NCI-H1694 treated with DMSO at 0.1 percent for 48 hours (cell line): Measurements from ENCODE around the gene SDSL.

Experiments used
- DNase-seq: peaks from one replicate; lab custom pipeline; 2025; lab: John Stamatoyannopoulos, UW

SDSL gene

DNA sequence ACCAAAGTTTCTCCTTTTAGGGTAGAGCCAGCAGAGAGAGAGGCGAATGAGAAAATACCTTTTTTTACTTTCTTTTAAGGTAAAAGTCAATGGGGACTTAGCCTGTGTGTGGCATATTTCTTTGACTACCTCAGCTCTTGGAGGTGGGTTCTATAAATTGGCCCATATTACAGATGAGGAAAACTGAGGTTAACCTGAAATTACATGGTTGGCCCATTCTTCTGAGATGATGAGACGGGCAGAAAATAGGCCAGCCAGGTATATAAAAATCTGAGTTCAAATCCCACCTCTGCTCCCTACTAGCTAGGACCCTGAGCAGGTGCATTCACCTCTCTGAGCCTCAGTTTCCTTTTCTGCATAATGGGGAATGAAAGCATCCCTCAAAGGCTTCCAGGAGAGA lies 27.1 kb downstream of the SDSL start:
- DNase-seq = no peak

DNA sequence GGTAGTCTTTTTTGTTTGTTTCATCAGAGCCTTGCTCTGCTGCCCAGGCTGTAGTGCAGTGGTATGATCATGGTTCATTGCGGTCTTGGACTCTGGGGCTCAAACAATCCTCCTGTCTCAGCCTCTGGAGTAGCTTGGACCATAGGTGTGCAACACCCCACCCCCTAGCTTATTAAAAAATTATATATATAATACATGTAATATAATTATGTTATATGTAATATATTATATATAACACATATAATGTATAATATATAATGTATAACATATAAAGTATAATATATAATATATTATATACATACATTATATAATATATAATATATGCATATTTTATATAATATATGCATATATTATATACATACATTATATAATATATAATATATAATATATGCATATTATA lies 27.7 kb downstream of the SDSL start:
- no peak for DNase-seq

DNA sequence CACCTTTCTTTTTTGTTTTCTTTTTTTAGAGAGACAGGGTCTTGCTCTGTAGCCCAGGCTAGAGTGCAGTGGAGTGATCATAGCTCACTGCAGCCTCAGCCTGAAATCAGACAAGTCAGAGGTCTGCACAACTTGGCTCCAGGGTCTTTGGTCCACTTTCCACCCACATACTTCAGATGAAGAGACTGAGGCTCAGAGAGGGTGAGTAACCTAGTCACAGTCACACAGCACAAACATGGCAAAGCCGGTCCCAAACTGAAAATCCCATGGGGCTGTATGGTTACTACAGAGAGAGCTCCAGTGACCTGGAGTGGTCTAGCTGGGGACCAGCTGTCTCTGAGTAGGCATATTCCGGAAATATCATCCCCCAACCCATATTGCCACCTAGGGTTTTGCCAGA lies 30.3 kb downstream of the SDSL start:
- no peak for DNase-seq

DNA sequence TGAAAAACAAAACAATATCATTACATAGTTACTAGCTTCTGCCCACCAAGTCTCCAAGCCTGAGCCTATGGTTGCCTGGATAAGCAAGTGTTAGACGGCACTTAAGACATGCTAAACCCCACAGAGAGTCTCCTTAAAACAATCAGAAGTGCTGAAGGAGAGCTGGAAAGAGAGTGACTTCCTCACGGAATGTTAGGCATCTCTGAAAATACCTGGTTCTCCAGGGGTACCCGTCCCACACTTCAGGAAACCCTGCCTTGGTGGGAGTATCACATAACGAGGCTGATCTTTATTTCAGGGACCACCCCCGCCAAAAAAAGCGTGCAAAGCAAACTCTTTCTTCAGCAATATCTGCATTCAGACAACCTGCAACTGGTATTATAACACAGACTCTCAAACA lies 31.1 kb downstream of the SDSL start:
- no peak for DNase-seq

DNA sequence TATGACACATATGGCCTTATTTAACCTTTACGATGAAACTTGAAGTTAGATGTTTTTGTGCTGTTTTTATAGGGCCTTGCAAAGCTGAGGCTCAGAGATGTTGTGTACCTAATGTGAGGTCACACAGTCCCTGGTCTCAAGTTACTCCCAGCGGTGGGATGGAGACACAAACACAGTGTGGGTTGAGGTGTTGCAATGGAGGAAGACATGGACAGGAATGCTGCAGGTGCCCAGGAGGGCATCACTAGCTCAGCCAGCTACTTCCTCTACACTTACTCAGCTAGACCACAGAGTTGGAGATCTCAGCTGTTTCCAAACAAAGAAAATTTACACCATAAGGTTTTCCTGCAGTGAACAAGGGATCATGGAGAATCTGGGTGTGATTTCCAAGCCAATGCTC lies 34.0 kb downstream of the SDSL start:
- DNase-seq = no peak

DNA sequence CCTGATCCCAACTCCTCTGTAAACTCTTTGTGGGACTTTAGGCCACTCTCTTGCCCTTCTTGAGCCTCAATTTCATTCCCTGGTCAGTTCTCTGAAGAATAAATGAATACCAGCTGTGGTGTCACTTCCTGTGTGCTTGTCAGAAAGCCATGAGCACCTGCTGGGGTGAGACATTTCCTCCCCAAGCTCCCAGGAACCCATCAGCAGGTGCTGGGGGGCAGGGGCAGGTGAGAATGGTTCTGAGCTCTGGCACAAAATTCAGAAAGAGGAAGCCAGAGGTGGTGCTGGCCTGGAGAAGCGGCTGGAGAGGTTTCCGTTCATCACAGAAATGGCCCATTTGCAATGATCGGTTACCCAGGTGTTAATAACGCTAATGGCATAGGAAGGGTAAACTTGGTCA lies 34.6 kb downstream of the SDSL start:
- no peak for DNase-seq

DNA sequence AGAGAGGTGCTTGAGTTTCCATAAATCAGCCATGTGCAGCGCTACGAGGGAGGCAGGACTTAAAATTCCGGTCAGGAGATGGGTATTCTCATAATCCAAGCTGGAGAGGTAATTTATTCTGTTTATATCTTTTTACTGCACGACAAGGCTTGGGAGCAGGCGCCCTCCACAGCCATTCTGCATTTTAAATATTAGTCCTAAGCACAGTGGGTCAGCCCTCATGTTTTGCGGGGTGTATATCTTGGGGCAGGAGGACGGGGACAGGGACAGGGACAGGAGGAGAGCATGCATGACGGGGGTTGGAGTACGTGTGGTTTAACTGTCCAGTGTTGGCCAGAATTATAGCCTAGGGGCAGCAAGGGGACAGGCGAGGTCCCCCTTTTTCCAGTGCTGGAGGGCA lies 35.0 kb downstream of the SDSL start:
- no peak for DNase-seq

DNA sequence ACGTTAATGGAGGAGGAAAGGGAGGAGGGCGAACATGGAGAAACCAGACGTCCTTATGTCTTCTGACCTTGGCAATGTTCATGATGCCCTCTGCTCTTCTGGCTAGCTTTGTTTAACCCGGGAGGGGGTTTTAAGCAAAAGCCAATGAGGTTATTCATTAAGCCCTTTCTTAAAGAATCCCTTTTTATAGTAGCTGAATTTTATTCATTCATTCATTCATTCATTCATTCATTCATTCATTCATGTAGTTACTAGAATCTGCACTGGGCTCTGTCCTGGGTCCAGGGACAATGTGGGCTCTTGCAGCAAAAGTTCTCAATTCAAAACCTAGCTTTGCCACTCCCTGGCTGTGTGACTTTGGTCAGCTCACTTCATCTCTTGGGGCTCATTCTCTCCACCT lies 35.5 kb downstream of the SDSL start:
- DNase-seq = no peak

DNA sequence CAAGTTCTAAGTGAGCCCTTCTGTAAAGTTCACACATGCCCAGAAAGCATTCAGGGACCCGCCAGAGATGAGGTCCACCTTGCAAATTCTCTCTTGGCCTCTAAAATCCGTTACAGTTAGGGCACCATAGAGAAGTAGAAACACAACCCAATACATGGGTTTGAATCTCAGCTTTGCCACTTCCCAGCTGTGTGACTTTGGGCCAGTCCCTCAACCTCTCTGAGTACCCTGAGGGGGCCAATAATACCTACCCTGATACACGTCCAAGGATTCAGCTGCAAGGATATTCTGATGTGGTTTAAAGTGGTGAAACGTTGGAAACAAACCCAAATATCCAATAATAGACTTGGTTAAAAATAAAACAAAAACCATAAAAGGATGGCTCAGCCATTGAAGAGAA lies 37.8 kb downstream of the SDSL start:
- DNase-seq = no peak

DNA sequence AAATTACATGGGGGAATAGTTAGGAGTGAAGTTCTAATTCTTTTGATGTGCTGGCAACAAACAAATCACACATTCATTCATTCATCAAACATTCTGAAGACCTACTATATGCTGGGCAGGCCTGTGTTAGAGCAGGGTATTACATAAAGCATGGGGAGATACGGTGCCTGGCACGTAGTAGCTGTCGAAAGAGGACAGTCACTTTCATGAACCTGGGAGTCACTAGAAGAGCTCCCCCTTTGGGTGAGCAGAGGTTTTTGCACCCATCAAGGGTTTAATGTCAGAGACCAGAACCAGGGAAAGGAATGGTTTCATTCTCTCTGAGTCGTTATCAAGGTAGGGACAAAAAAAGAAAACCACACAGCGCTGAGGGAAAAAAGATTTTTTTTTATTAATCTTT lies 39.5 kb downstream of the SDSL start:
- DNase-seq = peak; percentile 22

DNA sequence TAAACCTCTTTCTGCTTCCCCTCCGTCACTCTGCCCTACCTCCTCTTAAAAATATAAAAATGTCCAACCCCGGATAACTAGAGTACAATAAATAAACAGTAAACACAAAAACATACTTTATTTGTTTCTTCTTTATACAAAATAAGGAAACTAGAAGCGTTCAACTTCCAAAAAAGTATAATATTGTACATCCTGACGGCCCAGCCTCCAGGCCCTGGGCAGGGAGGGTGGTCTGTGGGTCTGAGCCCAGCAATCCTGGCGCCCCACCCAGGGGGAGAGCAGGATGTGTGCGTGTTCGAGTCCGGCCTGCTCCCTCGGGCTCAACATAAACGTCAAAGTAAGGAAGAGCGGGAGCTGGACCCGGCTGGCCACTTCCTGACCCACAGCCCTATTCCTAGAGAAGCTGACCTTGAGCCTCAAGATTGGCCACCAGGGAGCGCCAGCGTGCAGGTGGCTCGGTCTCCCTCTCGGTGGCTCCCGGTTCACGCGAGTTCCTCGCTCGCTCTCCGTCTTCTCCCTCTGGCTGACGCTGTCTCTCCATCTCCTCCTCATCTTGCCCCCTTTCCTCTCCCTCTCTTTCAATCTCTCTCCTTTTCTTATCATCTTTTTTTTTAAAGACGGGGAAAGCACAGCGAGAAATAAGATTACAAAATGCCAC lies 40.1 kb downstream of the SDSL start:
- DNase-seq = peak; percentile 58

DNA sequence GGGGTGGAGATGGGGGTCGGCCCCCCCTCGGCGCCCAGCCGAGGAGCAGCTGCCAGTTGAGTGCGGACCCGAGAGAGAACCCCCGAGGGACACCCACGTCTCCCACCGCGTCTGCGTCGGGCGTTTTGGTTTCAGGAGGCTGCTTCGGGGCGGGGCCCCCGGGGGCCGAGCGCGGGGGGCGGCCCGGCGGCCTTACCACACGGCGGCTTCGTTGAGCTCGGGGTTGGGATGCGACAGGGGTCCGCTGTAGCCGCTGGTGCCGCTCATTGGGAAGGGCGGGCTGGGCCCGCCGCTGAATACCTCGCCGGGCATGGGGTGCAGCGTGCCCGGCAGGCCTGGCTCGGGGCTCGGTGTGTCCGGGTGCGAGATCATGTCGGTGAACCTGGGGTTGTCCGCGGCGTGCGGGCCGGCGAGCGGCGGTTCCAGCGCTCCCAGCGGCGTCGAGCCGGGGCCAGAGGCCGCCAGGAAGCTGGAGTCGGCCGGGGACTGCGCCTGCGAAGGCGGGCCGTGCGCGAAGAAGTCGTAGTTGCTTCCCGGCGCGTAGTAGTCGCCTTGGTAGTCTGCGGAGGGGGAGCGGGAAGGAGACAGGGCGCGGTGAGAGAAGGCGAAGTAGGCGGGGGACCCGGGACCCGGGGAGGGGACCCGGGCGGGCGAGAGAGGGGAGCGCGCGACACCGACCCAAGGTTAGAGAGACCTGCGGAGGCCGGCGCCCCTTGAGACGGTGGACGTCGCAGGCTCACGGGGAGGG lies 41.0 kb downstream of the SDSL start:
- no peak for DNase-seq

DNA sequence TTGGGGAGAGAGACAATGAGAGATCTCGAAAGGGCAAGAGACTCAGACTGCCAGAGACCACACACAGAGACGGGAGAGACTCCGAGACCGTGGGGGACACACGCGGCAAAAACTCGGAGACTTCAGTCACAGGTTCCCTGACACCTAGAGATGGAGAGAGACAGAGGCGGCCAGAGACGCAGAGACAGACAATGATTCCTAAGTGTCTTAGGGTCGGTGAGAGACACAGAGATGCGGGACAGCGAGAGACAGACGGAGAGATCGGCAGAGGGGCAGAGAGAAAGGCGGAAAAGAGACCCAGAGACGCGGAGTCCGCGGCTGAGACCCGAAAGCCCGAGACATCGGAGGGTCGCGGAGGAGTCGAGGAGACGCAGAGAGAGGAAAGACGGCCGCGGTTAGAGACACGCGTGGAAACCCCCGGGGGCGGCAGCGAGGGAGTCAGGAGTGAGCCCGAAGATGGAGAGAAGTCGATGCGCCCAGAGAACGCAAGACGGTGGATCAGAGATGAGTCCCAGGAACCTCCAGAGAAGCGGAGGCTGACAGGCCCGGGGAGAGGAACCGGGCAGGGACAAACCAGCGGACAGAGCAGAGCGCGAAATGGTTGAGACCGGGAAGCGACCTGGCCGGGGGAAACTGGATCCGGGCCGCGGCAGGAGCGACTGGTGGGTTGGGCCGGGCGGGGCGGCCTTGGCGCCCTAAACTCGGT lies 41.7 kb downstream of the SDSL start:
- no peak for DNase-seq

DNA sequence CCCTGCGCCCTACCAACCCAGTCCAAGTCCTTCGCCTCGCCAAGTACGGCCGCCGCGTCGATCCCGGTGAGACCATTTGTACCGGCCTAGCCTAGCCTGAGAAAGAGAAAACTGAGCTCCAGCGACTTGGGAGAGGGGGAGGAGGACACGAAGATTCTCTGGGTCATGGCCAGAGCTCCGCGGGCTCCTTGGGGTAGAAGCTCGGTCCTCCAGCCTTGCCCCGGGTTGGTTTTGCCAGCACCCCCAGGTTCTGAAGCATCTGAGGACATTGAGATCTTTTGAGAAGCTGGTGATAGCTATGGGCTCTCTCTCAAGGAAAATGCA lies 42.2 kb downstream of the SDSL start:
- no peak for DNase-seq

DNA sequence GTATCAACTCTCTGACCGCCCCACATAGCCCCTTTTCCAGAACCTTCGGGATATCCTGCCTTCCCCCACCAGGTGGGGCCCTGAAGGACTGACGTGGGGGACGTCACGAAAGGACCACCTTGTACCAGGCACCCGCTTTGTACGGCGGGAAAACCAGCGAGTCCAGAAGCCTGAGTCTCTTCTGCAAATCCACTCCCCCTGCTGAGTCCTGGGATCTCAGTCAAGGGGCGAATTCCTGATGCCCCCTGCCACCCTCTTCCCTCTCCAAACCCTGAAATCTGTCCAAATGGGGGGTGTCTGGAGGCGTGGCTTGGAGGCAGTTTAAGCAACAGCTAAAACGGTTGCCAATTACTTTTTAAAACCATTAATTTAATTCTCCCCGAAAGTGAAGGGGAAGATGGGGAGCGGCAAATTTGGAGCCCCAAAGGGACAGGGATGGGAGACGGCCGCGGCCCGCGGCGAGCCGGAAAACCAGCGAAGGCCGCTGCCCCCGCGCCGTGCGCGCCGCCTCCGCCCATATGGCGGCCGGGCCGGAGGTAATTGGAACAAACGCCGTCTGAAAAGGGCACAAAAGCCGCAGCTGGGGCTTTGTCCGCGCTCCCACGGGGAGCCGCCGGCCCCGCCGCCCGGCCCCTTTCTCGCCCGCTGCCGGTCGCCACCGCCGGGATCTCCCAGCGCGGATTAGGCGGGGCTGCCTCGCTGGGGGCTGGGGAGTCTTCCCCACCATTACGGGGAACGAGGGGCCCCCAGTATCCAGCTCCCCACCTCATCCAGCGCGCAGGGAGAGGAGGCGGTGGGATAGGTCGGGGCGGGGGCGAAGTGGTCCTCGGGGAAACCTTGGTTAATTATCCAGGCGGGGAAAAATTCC lies 42.9 kb downstream of the SDSL start:
- no peak for DNase-seq

DNA sequence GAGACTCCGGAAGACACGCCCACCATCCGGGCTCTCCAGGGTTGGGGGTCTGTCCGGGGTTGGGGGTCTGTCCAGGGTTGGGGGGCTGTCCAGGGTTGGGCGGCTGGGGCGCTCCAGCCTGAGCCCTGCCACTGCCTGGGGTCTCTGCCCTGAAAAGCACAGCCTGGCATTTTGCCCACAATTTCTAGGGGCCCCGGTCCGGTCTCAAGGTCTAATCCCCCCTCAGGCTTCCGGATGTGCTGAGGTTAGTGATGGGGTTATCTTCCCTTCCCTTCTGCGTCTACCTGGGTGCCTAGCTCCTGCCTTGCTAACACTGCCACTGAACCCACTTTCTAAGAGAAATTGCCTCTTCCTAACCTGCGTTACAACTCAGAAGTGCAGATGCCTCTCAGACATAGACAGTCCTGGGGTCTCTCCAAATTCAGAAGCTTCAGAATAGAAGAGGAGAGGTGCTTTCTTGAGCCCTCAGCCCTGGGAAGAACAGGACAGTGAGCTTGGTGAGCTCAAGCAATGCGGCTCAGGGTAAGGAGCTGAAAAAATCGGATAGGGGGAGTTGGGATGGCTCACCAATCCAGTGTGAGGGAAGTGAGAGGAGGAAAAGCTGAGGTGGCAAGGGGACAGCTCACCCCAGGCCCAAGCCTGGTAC lies 43.8 kb downstream of the SDSL start:
- no peak for DNase-seq

DNA sequence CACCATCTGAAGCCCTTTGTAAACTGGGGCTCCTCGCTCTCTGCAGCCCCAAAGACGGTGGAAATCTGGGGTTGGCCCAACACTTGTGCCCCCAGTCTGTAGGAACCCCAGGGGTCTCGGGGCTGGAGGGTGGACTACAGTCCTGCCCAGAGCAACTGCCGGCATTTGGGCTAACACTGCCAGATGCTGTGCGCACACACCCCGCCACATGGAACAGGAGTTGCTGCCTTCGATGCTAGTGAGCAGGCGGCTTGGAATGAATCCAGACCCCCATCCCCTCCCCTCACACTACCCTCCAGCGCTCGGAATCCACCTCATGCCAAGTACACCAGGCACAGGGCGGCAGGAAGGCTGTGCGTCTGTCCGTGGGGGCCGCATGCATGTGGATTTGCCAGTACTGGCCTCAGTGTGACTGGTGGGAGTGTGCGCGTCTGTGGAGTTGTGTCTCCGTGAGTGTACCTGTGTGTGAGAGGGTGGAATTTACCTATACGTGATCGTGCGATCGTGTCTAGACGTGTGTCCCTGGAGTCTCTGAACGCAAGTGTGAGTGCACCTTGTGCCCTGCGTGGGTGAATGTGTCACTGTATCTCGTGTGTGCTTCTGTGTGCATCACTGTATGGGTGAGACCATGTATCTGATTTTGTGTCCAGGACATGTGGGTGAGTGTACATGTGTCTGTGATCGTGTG lies 44.4 kb downstream of the SDSL start:
- DNase-seq = peak; percentile 77

DNA sequence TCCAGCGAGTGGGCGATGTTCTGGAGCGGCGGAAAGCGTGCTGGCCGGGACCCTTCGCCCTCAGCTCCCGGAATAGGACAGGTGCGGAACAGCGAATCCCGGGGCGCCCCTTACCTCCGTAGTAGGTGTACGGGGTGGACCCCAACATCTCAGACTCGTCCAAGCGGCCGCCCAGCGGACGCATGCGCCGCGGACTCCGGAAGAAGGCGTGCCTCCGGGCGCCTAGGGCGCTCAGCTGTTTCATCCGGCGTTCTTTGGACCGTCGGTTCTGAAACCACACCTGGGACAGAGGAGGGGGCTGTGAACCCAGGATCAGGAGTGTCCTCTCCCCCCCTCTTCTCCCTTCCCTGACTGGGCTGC lies 44.9 kb downstream of the SDSL start:
- no peak for DNase-seq

DNA sequence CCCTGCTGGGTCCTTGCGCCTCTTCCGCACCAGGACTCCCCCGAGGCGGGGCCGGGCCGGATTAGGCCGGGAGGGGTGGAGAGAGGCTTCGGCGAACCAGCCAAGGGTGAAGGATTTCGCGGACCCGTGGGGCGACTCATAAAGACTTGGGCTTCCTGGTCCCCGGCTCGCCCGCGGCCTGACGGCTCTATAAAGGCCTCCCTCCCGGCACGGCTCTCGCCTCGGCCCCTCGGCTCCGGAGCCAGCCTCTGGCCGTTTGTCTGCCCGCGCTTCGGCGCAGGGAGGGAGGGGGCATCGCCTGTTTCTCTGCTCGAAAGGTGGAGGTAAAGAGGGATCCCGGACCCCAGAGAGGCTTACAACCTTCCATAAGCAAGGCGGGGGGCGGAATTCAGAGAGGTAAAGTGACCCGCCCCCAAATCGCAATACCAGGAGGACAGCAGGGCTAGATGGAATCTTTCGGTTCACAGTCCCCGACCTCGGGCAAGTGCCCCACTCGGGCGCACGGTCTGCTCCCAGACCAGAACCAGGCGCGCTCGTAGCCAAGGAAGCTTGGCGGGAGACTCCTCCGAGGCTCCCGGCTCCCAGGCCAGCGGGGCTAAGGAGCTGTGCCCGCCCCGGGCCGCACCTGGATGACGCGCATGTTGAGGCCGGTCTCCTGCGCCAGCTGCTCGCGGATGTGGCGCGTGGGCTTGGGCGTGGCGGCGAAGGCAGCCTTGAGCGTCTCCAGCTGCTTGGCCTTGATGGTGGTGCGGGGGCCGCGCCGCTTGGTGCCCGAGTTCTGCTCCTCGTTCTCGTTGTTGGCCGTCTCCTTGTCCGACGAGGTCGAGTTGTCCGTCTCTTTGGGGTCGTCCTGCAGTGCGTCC lies 45.6 kb downstream of the SDSL start:
- no peak for DNase-seq

DNA sequence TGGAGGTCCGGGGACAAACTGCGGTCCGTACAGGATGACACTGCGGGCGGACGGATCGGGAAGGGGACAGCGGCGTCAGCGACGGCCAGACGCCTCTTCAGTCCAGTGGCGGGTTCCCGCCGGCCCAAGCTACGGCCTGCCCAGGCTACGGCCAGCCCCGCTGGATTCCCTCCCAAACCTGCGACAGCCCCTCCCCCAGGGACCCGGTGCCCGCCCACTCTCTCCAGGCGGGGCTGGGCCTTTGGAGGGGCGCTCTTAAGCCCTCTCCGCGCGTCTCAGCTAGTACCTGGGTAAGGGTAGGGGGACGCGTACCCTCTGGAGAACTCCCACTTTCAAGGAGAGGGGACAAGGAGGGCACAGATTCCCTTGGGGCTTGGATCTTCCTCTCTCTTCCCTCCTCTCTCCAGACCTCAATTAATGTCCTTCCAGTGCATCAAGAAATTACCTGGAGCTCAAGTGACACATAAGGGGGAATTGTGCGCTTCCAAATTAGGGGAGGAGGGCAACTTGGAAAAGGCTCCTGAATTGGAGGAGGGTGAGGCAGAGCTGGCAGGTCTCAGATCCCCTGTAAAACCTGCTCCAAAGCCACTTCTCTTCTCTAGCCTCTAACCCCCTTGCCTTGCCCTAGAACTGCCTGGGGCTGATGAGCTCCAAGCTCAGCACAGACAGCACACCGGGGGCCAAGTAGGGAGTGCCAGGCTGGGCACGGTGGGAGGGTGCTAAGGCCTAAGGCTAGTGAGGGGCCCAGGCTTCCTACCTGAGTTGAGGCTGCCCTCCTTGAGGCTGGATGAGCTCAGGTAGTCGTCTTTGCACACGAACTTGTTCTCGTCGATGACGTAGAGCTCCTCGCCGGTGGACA lies 46.4 kb downstream of the SDSL start:
- DNase-seq = no peak
